Natural killer cell (primary cell): ENCODE measurements around the gene CFAP52. TPM values are rescaled to one million over a fixed set of nuclear protein-coding genes. Genes with fewer than 3 reads are reported as not detected.
"Not testable (repeated sequence)": the region's sequence is repeated elsewhere in the genome, so short reads cannot be mapped to it uniquely, and the experiment has no call there.

Experiments
- ATAC-seq, 3 donors: fragments of 150-1000 bp in 2 of 3; fragments of 200-7000 bp in 1 of 3; cut with Tn5 transposase; 1 replicate in 1 of 3; 2 replicates in 2 of 3; pipeline ENCODE4 v1.10.0; 2021; ENCODE audit warnings: mild to moderate bottlenecking in 2 of 3, moderate library complexity in 2 of 3
- DNase-seq, 2 donors: peaks; one replicate each; pipeline versions ENCODE4 v3.0.0 to v3.0.0-alpha.2; 2013 to 2021; ENCODE audit warnings: mixed read lengths in 1 of 2
- H3K27ac ChIP-seq: one replicate; pipeline ENCODE4 v1.5.1; 2013; ENCODE audit warnings: mild to moderate bottlenecking, low read length
- H3K27me3 ChIP-seq: one replicate; pipeline ENCODE4 v1.6.1; 2013; ENCODE audit warnings: low read length; ENCODE audit not compliant: control insufficient read depth, insufficient read depth
- H3K36me3 ChIP-seq: one replicate; pipeline ENCODE4 v1.6.1; 2013; ENCODE audit warnings: low read length; ENCODE audit not compliant: control insufficient read depth, insufficient read depth
- H3K4me1 ChIP-seq: one replicate; pipeline ENCODE4 v1.6.1; 2013; ENCODE audit warnings: low read length; ENCODE audit not compliant: control insufficient read depth, insufficient read depth
- H3K4me3 ChIP-seq: one replicate; pipeline ENCODE4 v1.5.1; 2013; ENCODE audit warnings: low read length
- H3K9me3 ChIP-seq: one replicate; pipeline ENCODE4 v1.6.1; 2013; ENCODE audit warnings: low read length; ENCODE audit not compliant: control insufficient read depth, insufficient read depth
- H3K27ac Mint-ChIP-seq, 2 donors: one replicate each; pipeline ENCODE4 v1.8.0; 2022; ENCODE audit warnings: mild to moderate bottlenecking in 2 of 2, mixed read lengths in 2 of 2, moderate library complexity in 1 of 2
- H3K27me3 Mint-ChIP-seq, 2 donors: one replicate each; pipeline ENCODE4 v1.8.0; 2022; ENCODE audit warnings: low read depth in 2 of 2, mixed read lengths in 2 of 2
- H3K36me3 Mint-ChIP-seq: one replicate; pipeline ENCODE4 v1.8.0; 2022; ENCODE audit warnings: mixed read lengths
- H3K4me1 Mint-ChIP-seq, 2 donors: one replicate each; pipeline ENCODE4 v1.8.0; 2022; ENCODE audit warnings: mixed read lengths in 2 of 2
- H3K4me3 Mint-ChIP-seq: one replicate; pipeline ENCODE4 v1.8.0; 2022; ENCODE audit warnings: mild to moderate bottlenecking, moderate library complexity, mixed read lengths
- H3K9me3 Mint-ChIP-seq, 2 donors: one replicate each; pipeline ENCODE4 v1.8.0; 2022; ENCODE audit warnings: mixed read lengths in 2 of 2
- CTCF ChIP-seq: fragments of 200-600 bp; IDR thresholded peaks from one replicate; pipeline ENCODE4 v1.8.0; 2022; ENCODE audit warnings: antibody characterized with exemption
- WGBS: methylation state at CpG from one replicate; pipeline ENCODE4 v1.1.7; 2013; ENCODE audit warnings: missing lambda C conversion rate; ENCODE audit not compliant: insufficient coverage; 5-methylcytosine and 5-hydroxymethylcytosine counted together
- intact Hi-C: fragments of 100-400 bp; cut with micrococcal nuclease; formaldehyde crosslinking; loops from one replicate; pipeline ENCODE4 v1.14.2; 2022
- total RNA-seq, 4 donors: library from RNA; stranded (reverse); fragments of 120-200 nt in 1 of 4; gene quantifications; one replicate each; pipeline versions ENCODE4 v1.2.3 to v1.2.4, GENCODE V29; 2013 to 2022

Gene CFAP52
- total RNA-seq, 3 donors from 2014 or later (not counting 1 experiment from before 2014, with no cell fraction given) = not detected

- H3K36me3 ChIP-seq = peaks cover 8% of the 10 kb centered on the region
- no peak for ATAC-seq
- no peak for DNase-seq
- H3K4me1 ChIP-seq = peaks cover 8% of the 10 kb centered on the region
- H3K36me3 Mint-ChIP-seq = no peaks in the 10 kb centered on the region
- peak overlapping the region; percentile 29 to 35 for H3K27ac Mint-ChIP-seq
- intact Hi-C loops = no loop called here
- no peaks in the 10 kb centered on the region for H3K9me3 ChIP-seq
- H3K27ac ChIP-seq = no peak overlapping the region
- peaks cover 17 to 33% of the 10 kb centered on the region in 2 donors for H3K4me1 Mint-ChIP-seq
- no peaks in the 10 kb centered on the region for H3K27me3 ChIP-seq
- WGBS = 94% methylated on average over 9 of the region's 10 CpGs
- H3K27me3 Mint-ChIP-seq = no peaks in the 10 kb centered on the region
- H3K4me3 ChIP-seq = no peak overlapping the region
- H3K4me3 Mint-ChIP-seq = no peak overlapping the region
- H3K9me3 Mint-ChIP-seq = no peaks in the 10 kb centered on the region
- TF ChIP-seq CTCF = no peak
Measured at GRCh38 chr17:9557161-9557755, 19.2 kb upstream of the CFAP52 start.

- H3K27ac Mint-ChIP-seq = peak overlapping the region; percentile 29 to 35
Measured at GRCh38 chr17:9557857-9558256, 18.6 kb upstream of the CFAP52 start.

DNA sequence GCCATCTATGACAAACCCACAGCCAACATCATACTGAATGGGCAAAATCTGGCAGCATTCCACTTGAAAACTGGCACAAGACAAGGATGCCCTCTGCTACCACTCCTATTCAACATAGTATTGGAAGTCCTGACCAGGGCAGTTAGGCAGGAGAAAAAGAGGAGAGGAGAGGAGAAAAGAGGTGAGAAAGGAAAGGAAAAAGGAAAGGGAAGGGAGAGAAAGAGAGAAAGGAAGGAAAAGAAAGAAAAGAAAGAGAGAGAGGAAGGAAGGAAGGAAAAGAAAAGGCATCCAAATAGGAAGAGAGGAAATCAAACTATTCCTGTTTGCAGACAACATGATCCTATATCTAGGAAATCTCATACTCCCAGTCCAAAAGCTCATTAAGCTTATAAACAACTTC, 12.3 kb upstream of the CFAP52 start:
- Histone ChIP-seq H3K9me3 (no peaks in the 10 kb centered on the region), H3K36me3 (peaks cover 9% of the 10 kb centered on the region), H3K4me1 (peaks cover 22% of the 10 kb centered on the region), H3K27ac (no peak overlapping the region), H3K27me3 (no peaks in the 10 kb centered on the region), H3K4me3 (no peak overlapping the region)
- intact Hi-C loops = no loop called here
- no peaks in the 10 kb centered on the region for H3K9me3 Mint-ChIP-seq
- H3K4me3 Mint-ChIP-seq = peak overlapping the region; percentile 71
- peaks cover 41 to 62% of the 10 kb centered on the region in 2 donors for H3K4me1 Mint-ChIP-seq
- peak overlapping the region; percentile 80 to 82 for H3K27ac Mint-ChIP-seq
- ATAC-seq = no peak
- no peak for TF ChIP-seq CTCF
- H3K36me3 Mint-ChIP-seq = no peaks in the 10 kb centered on the region
- no peaks in the 10 kb centered on the region for H3K27me3 Mint-ChIP-seq
- no peak for DNase-seq

More at GRCh38 chr17:9557857-9558256, 18.6 kb upstream of the CFAP52 start:
- H3K27me3 Mint-ChIP-seq = no peaks in the 10 kb centered on the region
- Histone ChIP-seq H3K9me3 (no peaks in the 10 kb centered on the region), H3K4me3 (no peak overlapping the region), H3K27me3 (no peaks in the 10 kb centered on the region), H3K36me3 (peaks cover 7% of the 10 kb centered on the region), H3K27ac (no peak overlapping the region), H3K4me1 (peaks cover 9% of the 10 kb centered on the region)
- H3K4me1 Mint-ChIP-seq = peaks cover 23 to 39% of the 10 kb centered on the region in 2 donors
- ATAC-seq (no peak), DNase-seq (no peak)
- WGBS = 80% methylated on average over 8 of the region's 9 CpGs
- no peak overlapping the region for H3K4me3 Mint-ChIP-seq
- TF ChIP-seq CTCF = no peak
- H3K36me3 Mint-ChIP-seq = no peaks in the 10 kb centered on the region
- H3K9me3 Mint-ChIP-seq = no peaks in the 10 kb centered on the region
- intact Hi-C loops = no loop called here

DNA sequence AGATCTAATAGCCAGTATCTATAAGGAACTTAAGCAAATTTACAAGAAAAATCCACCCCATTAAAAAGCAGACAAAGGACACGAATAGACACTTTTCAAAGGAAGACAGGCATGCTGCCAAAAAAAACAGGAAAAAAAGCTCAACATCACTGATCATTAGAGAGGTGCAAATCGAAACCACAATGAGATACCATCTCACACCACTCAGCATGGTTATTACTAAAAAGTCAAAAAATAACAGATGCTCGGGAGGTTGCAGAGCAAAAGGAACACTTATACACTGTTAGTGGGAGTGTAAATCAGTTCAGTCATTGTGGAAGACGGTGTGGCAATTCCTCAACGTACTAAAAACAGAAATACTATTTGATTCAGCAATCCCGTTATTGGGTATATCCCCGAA, 10.4 kb upstream of the CFAP52 start:
- Mint-ChIP-seq H3K27me3 (no peaks in the 10 kb centered on the region), H3K36me3 (no peaks in the 10 kb centered on the region), H3K27ac (peak overlapping the region; percentile 80 to 82), H3K4me1 (peaks cover 48 to 54% of the 10 kb centered on the region in 2 donors), H3K9me3 (no peaks in the 10 kb centered on the region), H3K4me3 (peak overlapping the region; percentile 82)
- WGBS = 34% methylated on average over 5 of the region's 7 CpGs
- peak in 1 of 2 donors; percentile 51 for DNase-seq
- H3K9me3 ChIP-seq = no peaks in the 10 kb centered on the region
- no peak overlapping the region for H3K4me3 ChIP-seq
- peak; percentile 15 to 45 (median 30) for ATAC-seq
- no peak for TF ChIP-seq CTCF
- peak overlapping the region; percentile 50 for H3K27ac ChIP-seq
- peaks cover 22% of the 10 kb centered on the region for H3K4me1 ChIP-seq
- intact Hi-C loops = no loop called here
- H3K27me3 ChIP-seq = no peaks in the 10 kb centered on the region
- peaks cover 15% of the 10 kb centered on the region for H3K36me3 ChIP-seq

DNA sequence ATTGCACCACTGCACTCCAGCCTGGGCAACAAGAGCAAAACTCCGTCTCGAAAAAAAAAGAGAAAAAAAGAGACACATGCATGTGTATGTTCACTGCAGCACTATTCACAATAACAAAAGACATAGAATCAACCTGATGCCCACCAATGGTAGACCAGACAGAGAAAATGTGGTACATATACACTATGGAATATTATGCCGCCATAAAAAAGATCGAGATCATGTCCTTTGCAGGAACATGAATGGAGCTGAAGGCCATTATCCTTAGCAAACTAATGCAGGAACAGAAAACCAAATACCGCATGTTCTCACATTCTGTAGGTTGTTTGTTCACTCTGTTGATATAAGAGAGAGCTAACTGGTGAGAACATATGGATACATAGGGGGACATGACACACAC, 9.7 kb upstream of the CFAP52 start:
- intact Hi-C loops, ATAC-seq, H3K27me3 Mint-ChIP-seq, DNase-seq, H3K27me3 ChIP-seq, H3K9me3 Mint-ChIP-seq, H3K9me3 ChIP-seq, H3K4me3 ChIP-seq, H3K36me3 Mint-ChIP-seq, H3K27ac ChIP-seq: not testable (repeated sequence)
- peaks cover 15% of the 10 kb centered on the region for H3K36me3 ChIP-seq
- peaks cover 19% of the 10 kb centered on the region for H3K4me1 ChIP-seq
- 100% methylated on average over 5 of the region's 5 CpGs for WGBS
- Mint-ChIP-seq H3K27ac (peak overlapping the region; percentile 80 to 82), H3K4me1 (peaks cover 50 to 51% of the 10 kb centered on the region in 2 donors), H3K4me3 (peak overlapping the region; percentile 82)
